ENCODE results near the gene CD2AP. TPM values are rescaled to one million over a fixed set of nuclear protein-coding genes. Genes with fewer than 3 reads are reported as not detected.

The CD2AP gene
- total RNA-seq, 8 experiments from 2014 or later, result 6.3 to 49.9 (median 11.2) TPM

- no peak for ATAC-seq (replicated peaks in 6 of 8)
- Histone ChIP-seq H3K4me3 (no peak overlapping the region), H3K4me1 (replicated peaks in 1 of 2) (no peaks in the 10 kb centered on the region), H3K27ac (no peak overlapping the region)
- WGBS, 10 experiments, result 91 to 100% (median 100%) methylated on average over 1 to 8 of the region's 12 CpGs; no CpG with 5 or more reads in 6 of the 10 experiments
- in situ Hi-C loops (cut with MboI; ENCODE audit: low pct_unique_long_range_greater_than_20kb in 2 of 9, low sequenced_read_pairs in 9 of 9, unreplicated experiment in 9 of 9), result loop anchor here in 1 of 9 experiments (10.0 to 25.0 kb wide), 2 partner anchors 153 to 210 kb away; no protein-coding TSS in a partner anchor
These were observed 144.4 kb downstream of the CD2AP start for GRCh38 chr6:47621838-47622449.

GRCh38 chr6:47626782-47627181, 149.2 kb downstream of the CD2AP start:
- in situ Hi-C loops (cut with MboI; ENCODE audit: low pct_unique_long_range_greater_than_20kb in 2 of 9, low sequenced_read_pairs in 9 of 9, unreplicated experiment in 9 of 9), result loop anchor here in 2 of 9 experiments (10.0 to 25.0 kb wide), 2 partner anchors 148 to 1786 kb away; no protein-coding TSS in a partner anchor
- no peak for ATAC-seq (replicated peaks in 6 of 8)
- WGBS, 10 experiments, result 73 to 100% (median 96%) methylated on average over 1 to 2 of the region's 2 CpGs
- Histone ChIP-seq H3K4me3 (no peak overlapping the region), H3K4me1 (replicated peaks in 1 of 2) (no peaks in the 10 kb centered on the region), H3K27ac (no peak overlapping the region)

DNA sequence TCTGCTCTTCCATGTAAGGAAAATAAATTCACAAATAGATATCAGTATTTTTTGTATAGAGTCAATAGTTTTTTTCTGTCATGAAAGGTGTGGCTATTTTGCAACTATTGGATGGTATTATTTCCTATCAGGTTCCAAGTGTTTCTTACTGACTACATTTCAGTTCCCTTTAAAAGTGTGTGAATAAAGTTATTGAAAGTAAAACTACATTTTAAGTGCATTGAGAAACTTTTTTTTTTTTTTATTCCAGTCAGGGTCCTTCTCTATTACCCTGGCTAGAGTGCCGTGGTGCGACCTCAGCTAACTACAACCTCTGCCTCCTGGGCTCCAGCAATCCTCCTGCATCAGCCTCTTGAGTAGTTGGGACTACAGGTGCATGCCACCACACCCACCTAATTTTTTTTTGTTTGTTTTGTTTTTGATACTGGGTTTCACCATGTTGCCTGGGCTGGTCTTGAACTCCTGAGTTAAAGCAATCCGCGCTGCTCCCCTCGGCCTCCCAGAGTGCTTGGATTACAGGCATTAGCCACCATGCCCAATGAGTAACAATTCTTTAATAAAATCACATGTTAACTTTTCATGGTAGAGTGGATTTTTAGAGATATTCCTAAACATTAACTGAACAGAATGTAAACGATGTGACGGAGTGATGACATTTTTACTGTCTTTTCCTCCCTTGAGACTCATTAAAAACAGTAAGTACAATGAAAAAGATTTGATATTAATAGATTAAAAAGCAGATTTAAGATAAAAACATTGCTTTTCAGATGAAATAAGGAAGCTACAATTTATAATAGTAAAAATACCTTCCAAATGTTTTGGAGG, 151.1 kb downstream of the CD2AP start:
- ATAC-seq (replicated peaks in 6 of 8), result no peak
- WGBS, 10 experiments, result 58 to 100% (median 95%) methylated on average over 2 to 7 of the region's 7 CpGs
- no peak overlapping the region for H3K27ac ChIP-seq
- H3K4me1 ChIP-seq (replicated peaks in 1 of 2), result no peaks in the 10 kb centered on the region
- no peak overlapping the region for H3K4me3 ChIP-seq
- in situ Hi-C loops (cut with MboI; ENCODE audit: low pct_unique_long_range_greater_than_20kb in 2 of 9, low sequenced_read_pairs in 9 of 9, unreplicated experiment in 9 of 9), result loop anchor here in 2 of 9 experiments (10.0 to 25.0 kb wide), 2 partner anchors 146 to 1784 kb away; no protein-coding TSS in a partner anchor

- in situ Hi-C loops (cut with MboI; ENCODE audit: low pct_unique_long_range_greater_than_20kb in 2 of 9, low sequenced_read_pairs in 9 of 9, unreplicated experiment in 9 of 9), result loop anchor here in 3 of 9 experiments (10.0 to 25.0 kb wide), 4 partner anchors 95 to 1782 kb away; partner anchors contain the start of gene OPN5 (in 1 of the 3)
- H3K4me1 ChIP-seq (replicated peaks in 1 of 2), result no peaks in the 10 kb centered on the region
- no peak for ATAC-seq (replicated peaks in 6 of 8)
- 76 to 100% (median 96%) methylated on average over 1 to 4 of the region's 4 CpGs; no CpG with 5 or more reads in 1 of the 10 experiments for WGBS, 10 experiments
- no peak overlapping the region for H3K4me3 ChIP-seq
- no peak overlapping the region for H3K27ac ChIP-seq
These were observed 152.4 kb downstream of the CD2AP start for GRCh38 chr6:47629954-47630353.

- no peak overlapping the region for H3K27ac ChIP-seq
- H3K4me3 ChIP-seq, result no peak overlapping the region
- in situ Hi-C loops (cut with MboI; ENCODE audit: low pct_unique_long_range_greater_than_20kb in 2 of 9, low sequenced_read_pairs in 9 of 9, unreplicated experiment in 9 of 9), result loop anchor here in 2 of 9 experiments (10.0 to 25.0 kb wide), 3 partner anchors 94 to 1782 kb away; partner anchors contain the start of gene OPN5 (in 1 of the 2)
- no peaks in the 10 kb centered on the region for H3K4me1 ChIP-seq (replicated peaks in 1 of 2)
- 80 to 100% (median 90%) methylated on average over 1 to 3 of the region's 3 CpGs; no CpG with 5 or more reads in 1 of the 10 experiments for WGBS, 10 experiments
- ATAC-seq (replicated peaks in 6 of 8), result no peak
These were observed 153.0 kb downstream of the CD2AP start for GRCh38 chr6:47630587-47630986.

DNA sequence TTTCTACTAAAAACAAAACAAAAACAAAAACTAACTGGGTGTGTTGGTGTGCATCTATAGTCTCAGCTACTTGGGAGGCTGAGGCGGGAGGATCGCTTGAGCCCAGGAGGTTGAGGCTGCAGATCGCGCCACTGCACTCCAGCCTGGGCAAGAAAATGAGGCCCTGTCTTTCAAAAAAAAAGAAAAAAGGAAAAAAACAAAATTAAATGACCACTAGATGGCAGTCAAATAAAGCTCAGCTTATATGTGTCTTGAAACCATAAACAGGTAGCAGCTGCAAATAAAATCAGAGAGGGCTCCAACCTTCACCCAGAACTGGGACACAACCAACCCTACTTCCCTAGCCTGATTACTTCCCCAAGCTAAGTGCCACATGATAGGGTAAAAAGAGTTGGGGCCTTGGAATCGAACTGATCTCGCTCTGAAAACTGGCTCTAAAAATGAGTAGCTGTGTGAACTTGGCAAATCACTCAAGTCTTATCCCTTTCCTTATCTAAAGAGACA, 153.7 kb downstream of the CD2AP start:
- H3K27ac ChIP-seq, result no peak overlapping the region
- in situ Hi-C loops (cut with MboI; ENCODE audit: low pct_unique_long_range_greater_than_20kb in 2 of 9, low sequenced_read_pairs in 9 of 9, unreplicated experiment in 9 of 9), result loop anchor here in 2 of 9 experiments (10.0 to 25.0 kb wide), 3 partner anchors 93 to 1781 kb away; partner anchors contain the start of gene OPN5 (in 1 of the 2)
- H3K4me3 ChIP-seq, result no peak overlapping the region
- peak in 3 of 8 experiments; percentile 5 to 9 (median 7) for ATAC-seq (replicated peaks in 6 of 8)
- no peaks in the 10 kb centered on the region for H3K4me1 ChIP-seq (replicated peaks in 1 of 2)
- 13 to 100% (median 61%) methylated on average over 1 to 6 of the region's 6 CpGs; no CpG with 5 or more reads in 1 of the 10 experiments for WGBS, 10 experiments

DNA sequence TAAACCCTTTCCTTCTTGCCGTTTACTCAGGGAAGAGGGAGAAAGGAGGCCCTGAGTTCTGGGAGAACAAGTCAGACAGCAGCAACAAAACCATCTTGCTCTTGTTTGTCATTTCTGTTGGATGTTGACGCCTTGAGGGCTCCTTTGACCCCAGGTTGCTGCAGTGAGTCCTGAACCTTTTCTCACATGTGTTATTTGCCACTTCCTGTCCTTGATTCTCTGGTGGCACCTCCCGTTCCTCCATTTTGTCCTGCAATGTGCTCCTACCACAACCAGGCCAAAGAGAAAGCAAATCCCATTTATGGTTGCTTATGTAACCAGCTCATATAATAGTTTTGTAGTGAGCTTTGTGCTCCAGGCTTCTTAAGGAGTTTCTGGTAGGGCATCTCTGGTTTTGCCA, 154.2 kb downstream of the CD2AP start:
- Histone ChIP-seq H3K27ac (no peak overlapping the region), H3K4me3 (no peak overlapping the region), H3K4me1 (replicated peaks in 1 of 2) (no peaks in the 10 kb centered on the region)
- in situ Hi-C loops (cut with MboI; ENCODE audit: low pct_unique_long_range_greater_than_20kb in 2 of 9, low sequenced_read_pairs in 9 of 9, unreplicated experiment in 9 of 9), result loop anchor here in 2 of 9 experiments (10.0 to 25.0 kb wide), 3 partner anchors 93 to 1781 kb away; partner anchors contain the start of gene OPN5 (in 1 of the 2)
- ATAC-seq (replicated peaks in 6 of 8), result no peak
- 37 to 100% (median 85%) methylated on average over 1 to 3 of the region's 3 CpGs; no CpG with 5 or more reads in 2 of the 10 experiments for WGBS, 10 experiments

DNA sequence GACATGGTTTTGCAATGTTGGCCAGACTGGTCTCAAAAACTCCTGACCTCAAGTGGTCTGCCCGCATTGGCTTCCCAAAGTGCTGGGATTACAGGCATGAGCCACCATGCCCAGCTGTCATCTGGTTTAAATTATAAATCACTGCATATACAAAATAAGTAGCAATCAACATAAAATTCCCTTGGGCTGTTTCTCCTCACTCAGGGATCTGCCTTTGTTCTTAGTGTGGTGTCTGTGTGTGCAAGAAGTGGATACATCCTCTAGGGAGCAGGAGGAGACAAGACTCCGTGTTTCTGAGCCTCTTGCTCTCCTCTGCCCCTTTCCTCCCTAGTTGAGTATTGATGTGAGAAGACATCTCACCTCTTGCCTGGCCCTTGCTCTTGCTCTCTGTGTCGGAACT, 155.6 kb downstream of the CD2AP start:
- Histone ChIP-seq H3K4me1 (replicated peaks in 1 of 2) (no peaks in the 10 kb centered on the region), H3K27ac (no peak overlapping the region), H3K4me3 (no peak overlapping the region)
- WGBS, 10 experiments, result 0 to 86% (median 71%) methylated on average over 1 to 3 of the region's 3 CpGs; no CpG with 5 or more reads in 2 of the 10 experiments
- in situ Hi-C loops (cut with MboI; ENCODE audit: low pct_unique_long_range_greater_than_20kb in 2 of 9, low sequenced_read_pairs in 9 of 9, unreplicated experiment in 9 of 9), result loop anchor here in 2 of 9 experiments (10.0 to 25.0 kb wide), 3 partner anchors 92 to 1779 kb away; partner anchors contain the start of gene OPN5 (in 1 of the 2)
- peak in 4 of 8 experiments; percentile 46 to 98 (median 92) for ATAC-seq (replicated peaks in 6 of 8)

DNA sequence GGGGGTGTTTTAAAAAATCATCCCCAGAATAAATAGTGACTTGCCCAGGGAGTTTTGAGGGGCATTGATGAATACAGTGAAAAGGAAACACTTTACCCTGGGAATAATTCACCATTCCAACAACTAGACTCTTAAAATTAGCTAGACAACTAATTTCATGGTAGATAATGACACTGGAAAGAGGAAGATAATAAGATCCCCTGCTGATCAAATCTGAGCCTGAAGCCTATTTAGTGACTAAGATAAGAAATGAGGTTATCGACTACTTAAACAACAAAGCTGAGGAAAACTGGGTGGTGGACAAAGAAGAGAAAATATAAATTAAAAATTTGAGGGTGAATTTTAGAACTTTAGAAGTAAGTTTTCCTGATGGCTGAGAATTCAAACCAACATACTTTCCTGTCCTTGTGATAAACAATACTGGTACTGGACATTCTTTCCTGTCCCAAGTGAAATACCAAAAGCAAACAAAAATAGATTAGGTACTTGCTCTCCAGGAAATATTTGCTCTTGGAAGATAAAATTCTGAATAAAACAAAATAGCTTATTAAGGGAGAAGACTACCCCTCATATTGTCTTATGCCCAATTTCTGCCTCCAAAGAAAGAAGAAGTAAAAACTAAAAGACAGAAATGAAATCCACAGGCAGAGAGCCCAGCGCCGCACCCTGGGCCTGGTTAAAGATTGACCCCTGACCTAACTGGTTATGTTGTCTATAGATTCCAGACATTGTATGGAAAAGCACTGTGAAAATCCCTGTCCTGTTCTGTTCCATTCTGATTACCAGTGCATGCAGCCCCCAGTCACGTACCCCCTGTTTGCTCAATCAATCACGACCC, 156.8 kb downstream of the CD2AP start:
- 79 to 93% (median 87%) methylated on average over 1 to 5 of the region's 5 CpGs for WGBS, 10 experiments
- Histone ChIP-seq H3K4me1 (replicated peaks in 1 of 2) (no peaks in the 10 kb centered on the region), H3K27ac (no peak overlapping the region), H3K4me3 (no peak overlapping the region)
- no peak for ATAC-seq (replicated peaks in 6 of 8)
- in situ Hi-C loops (cut with MboI; ENCODE audit: low pct_unique_long_range_greater_than_20kb in 2 of 9, low sequenced_read_pairs in 9 of 9, unreplicated experiment in 9 of 9), result loop anchor here in 2 of 9 experiments (10.0 to 25.0 kb wide), 3 partner anchors 90 to 1778 kb away; partner anchors contain the start of gene OPN5 (in 1 of the 2)

DNA sequence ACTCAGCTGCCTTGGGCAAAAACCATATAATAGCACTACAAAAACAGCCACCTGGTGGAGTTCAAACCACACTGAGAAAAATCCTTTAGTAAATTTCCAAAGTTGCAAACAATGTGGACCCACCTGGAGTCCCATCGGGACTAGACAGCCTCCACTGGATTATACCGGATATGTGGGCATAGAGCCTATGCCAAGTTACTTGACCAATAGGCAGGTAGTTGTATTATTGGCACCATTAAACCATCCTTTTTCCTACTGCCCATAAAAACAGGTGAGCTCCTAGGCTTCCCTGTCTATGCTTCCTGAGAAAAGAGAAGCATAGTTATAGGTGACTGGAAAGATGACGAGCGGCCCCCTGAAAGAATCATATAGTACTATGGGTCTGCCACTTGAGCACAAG, 169.1 kb downstream of the CD2AP start:
- H3K4me3 ChIP-seq, result no peak overlapping the region
- 63 to 100% (median 70%) methylated on average over 1 to 4 of the region's 4 CpGs; no CpG with 5 or more reads in 3 of the 10 experiments for WGBS, 10 experiments
- H3K4me1 ChIP-seq (replicated peaks in 1 of 2), result no peaks in the 10 kb centered on the region
- no peak for ATAC-seq (replicated peaks in 6 of 8)
- no peak overlapping the region for H3K27ac ChIP-seq
- in situ Hi-C loops (cut with MboI; ENCODE audit: low pct_unique_long_range_greater_than_20kb in 2 of 9, low sequenced_read_pairs in 9 of 9, unreplicated experiment in 9 of 9), result loop anchor here in 1 of 9 experiments (25.0 kb wide), 1 partner anchor 1766 kb away; no protein-coding TSS in a partner anchor

GRCh38 chr6:47647188-47647587, 169.6 kb downstream of the CD2AP start:
- no peak for ATAC-seq (replicated peaks in 6 of 8)
- in situ Hi-C loops (cut with MboI; ENCODE audit: low pct_unique_long_range_greater_than_20kb in 2 of 9, low sequenced_read_pairs in 9 of 9, unreplicated experiment in 9 of 9), result loop anchor here in 1 of 9 experiments (25.0 kb wide), 1 partner anchor 1765 kb away; no protein-coding TSS in a partner anchor
- Histone ChIP-seq H3K4me1 (replicated peaks in 1 of 2) (no peaks in the 10 kb centered on the region), H3K27ac (no peak overlapping the region), H3K4me3 (no peak overlapping the region)
- WGBS, 10 experiments, result 17 to 100% (median 67%) methylated on average over 1 of the region's 1 CpG; no CpG with 5 or more reads in 3 of the 10 experiments

Data from motor neuron (in vitro differentiated cells).